Tongue (tissue), 1 donor: ENCODE results near the gene ZNF485. TPM values are rescaled to one million over a fixed set of nuclear protein-coding genes. Genes with fewer than 3 reads are reported as not detected.

Experiments used
- total RNA-seq: library from RNA; depleted of rRNA; stranded (reverse); fragments of >200 nt; gene quantifications from one replicate; pipeline ENCODE4 v1.2.3, GENCODE V29; 2014

ZNF485 gene
- total RNA-seq, 1 donor from 2014 or later = 5.1 TPM

Other genes with a start within 250 kb of the ZNF485 start
- not detected for gene FXYD4, start 234.8 kb upstream of the ZNF485 start, total RNA-seq
- 141 TPM for gene HNRNPF, start 197.3 kb upstream of the ZNF485 start, total RNA-seq
- gene ZNF487, start 169.3 kb upstream of the ZNF485 start, total RNA-seq = 9.5 TPM
- gene ZNF239, start 31.8 kb upstream of the ZNF485 start, total RNA-seq = 6.6 TPM
- gene ZNF32, start 42.4 kb downstream of the ZNF485 start, total RNA-seq = 29.4 TPM